Right lobe of liver (tissue), 6 donors: ENCODE data around the gene BMP8B. TPM values are rescaled to one million over a fixed set of nuclear protein-coding genes. Genes with fewer than 3 reads are reported as not detected.

Experiments used
- ATAC-seq, 4 donors: fragments of 200-7000 bp; cut with Tn5 transposase; one replicate each; pipeline ENCODE4 v1.9.1; 2020; ENCODE audit warnings: mild to moderate bottlenecking in 4 of 4, moderate library complexity in 4 of 4
- DNase-seq, 3 donors: peaks; one replicate each; pipeline ENCODE4 v3.0.0-alpha.2; 2020
- H3K27ac ChIP-seq, 3 donors: fragments of 200-600 bp; one replicate each; pipeline ENCODE4 v1.8.0; 2022
- H3K27me3 ChIP-seq, 2 donors: fragments of 200-600 bp; one replicate each; pipeline ENCODE4 v1.8.0; 2022
- H3K36me3 ChIP-seq, 4 donors: fragments of 200-600 bp; sonication (generic) in 1 of 4; one replicate each; pipeline versions ENCODE4 v1.5.1 to v1.8.0; 2017 to 2022; ENCODE audit warnings: control low read depth in 1 of 4
- H3K4me1 ChIP-seq, 4 donors: fragments of 200-600 bp; sonication (generic) in 1 of 4; one replicate each; pipeline versions ENCODE4 v1.5.1 to v1.8.0; 2017 to 2022; ENCODE audit warnings: control low read depth in 1 of 4
- H3K4me3 ChIP-seq, 3 donors: fragments of 200-600 bp; one replicate each; pipeline ENCODE4 v1.8.0; 2022
- H3K9me3 ChIP-seq, 4 donors: fragments of 200-600 bp; sonication (generic) in 1 of 4; one replicate each; pipeline versions ENCODE4 v1.5.1 to v1.8.0; 2017 to 2022; ENCODE audit warnings: control low read depth in 1 of 4
- CTCF ChIP-seq, 4 donors: fragments of 200-600 bp in 3 of 4; fragments of 450-650 bp in 1 of 4; IDR thresholded peaks; one replicate each; pipeline versions ENCODE4 v1.5.1 to v1.8.0; 2016 to 2022; ENCODE audit warnings: antibody characterized with exemption in 4 of 4, mild to moderate bottlenecking in 2 of 4
- POLR2A ChIP-seq: fragments of 450-650 bp; IDR thresholded peaks from one replicate; pipeline ENCODE4 v1.6.1; 2017; ENCODE audit warnings: antibody characterized with exemption, mild to moderate bottlenecking
- WGBS: methylation state at CpG from one replicate; pipeline ENCODE4 v1.1.6; 2018; ENCODE audit warnings: low coverage, low lambda C conversion rate; ENCODE audit not compliant: insufficient coverage; ENCODE audit errors: missing lambda C conversion rate; 5-methylcytosine and 5-hydroxymethylcytosine counted together
- intact Hi-C, 2 donors: fragments of 100-400 bp; cut with DNase I; formaldehyde crosslinking; loops; one replicate each; pipeline versions ENCODE4 v1.11.2 to v1.14.1; 2022
- total RNA-seq, 6 experiments: library from RNA; depleted of rRNA in 2 of 6; stranded (reverse); fragments of >200 nt in 2 of 6; fragmentation: NEBNext Ultra II Directional in 3 of 6; extraction: Animal tissue kit (Norgen Biotek cat#: 25700) in 3 of 6; gene quantifications; one replicate each; pipeline versions ENCODE4 v1.1.0 to v1.2.4, GENCODE V29; 2016 to 2023
- donor health status: DM: no; HTN: yes; CAD: no.
- donor health status: DM: no; HTN: no; CAD: no.
- donor health status: DM: no; HTN: no; CAD: no.
- donor health status: DM: no; HTN: yes; CAD: no.
- donor health status: DM: no; HTN: yes; CAD: no.

The BMP8B gene
- total RNA-seq, 6 experiments from 2014 or later, result 0.04 to 2.2 (median 0.79) TPM

DNA sequence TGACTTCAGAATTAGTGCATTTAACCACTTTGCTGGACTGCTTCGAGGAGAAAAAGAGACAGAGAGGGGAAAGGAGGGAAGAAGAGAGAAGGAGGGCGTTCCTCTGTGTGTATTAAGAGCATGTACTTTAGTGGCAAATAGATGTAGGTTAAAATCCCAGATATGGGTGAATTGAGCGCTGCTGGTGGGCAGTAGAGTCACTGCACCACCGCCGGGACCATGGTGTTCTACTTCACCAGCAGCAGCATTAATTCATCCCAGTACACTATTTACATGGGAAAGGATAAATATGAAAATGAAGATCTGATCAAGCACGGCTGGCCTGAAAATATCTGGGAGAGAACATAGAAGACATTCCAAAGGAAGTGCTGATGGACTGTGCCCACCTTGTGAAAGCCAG is 70.9 kb downstream of the BMP8B start:
- intact Hi-C loops, result loop anchor here in 1 of 2 donors (10.0 kb wide), 1 partner anchor 113 kb away; no protein-coding TSS in a partner anchor
- WGBS, result 40% methylated on average over 6 of the region's 6 CpGs

DNA sequence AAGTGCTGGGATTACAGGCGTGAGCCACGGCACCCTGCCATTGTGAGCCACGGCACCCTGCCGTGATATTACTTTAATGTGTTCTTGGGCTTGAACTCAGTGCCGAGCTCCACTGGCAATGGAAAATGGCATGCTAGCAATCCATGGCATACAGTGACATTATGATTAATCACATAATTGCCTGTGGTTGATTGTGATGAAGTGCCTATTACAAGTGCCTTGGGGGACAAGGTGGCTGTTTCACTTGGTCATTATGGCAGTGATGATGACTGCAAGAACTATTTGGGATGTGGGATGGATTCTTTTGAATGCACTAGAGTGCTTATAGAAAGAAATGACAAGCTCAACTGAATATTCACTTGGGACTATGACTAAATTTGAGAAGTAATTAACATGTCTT is 75.1 kb downstream of the BMP8B start:
- Histone ChIP-seq H3K36me3 (no peaks in the 10 kb centered on the region), H3K4me1 (no peaks in the 10 kb centered on the region), H3K4me3 (no peak overlapping the region), H3K9me3 (no peaks in the 10 kb centered on the region), H3K27ac (no peak overlapping the region), H3K27me3 (no peaks in the 10 kb centered on the region)
- DNase-seq (no peak), ATAC-seq (no peak)
- intact Hi-C loops, result loop anchor here in 1 of 2 donors (10.0 kb wide), 1 partner anchor 109 kb away; no protein-coding TSS in a partner anchor
- TF ChIP-seq POLR2A, result no peak
- TF ChIP-seq CTCF (IDR thresholded peaks at IDR 0.05), result no peak
- WGBS, result 80% methylated on average over 3 of the region's 5 CpGs

More for the DNA sequence above, 70.9 kb downstream of the BMP8B start:
- ATAC-seq (no peak), DNase-seq (no peak)
- TF ChIP-seq CTCF (IDR thresholded peaks at IDR 0.05), result no peak
- TF ChIP-seq POLR2A, result no peak
- H3K4me3 ChIP-seq, result no peak overlapping the region
- H3K27me3 ChIP-seq, result no peaks in the 10 kb centered on the region
- no peaks in the 10 kb centered on the region for H3K36me3 ChIP-seq
- H3K27ac ChIP-seq, result no peak overlapping the region
- no peaks in the 10 kb centered on the region for H3K9me3 ChIP-seq
- H3K4me1 ChIP-seq, result no peaks in the 10 kb centered on the region

- Histone ChIP-seq H3K4me1 (no peaks in the 10 kb centered on the region), H3K27me3 (no peaks in the 10 kb centered on the region), H3K4me3 (no peak overlapping the region), H3K27ac (no peak overlapping the region), H3K9me3 (no peaks in the 10 kb centered on the region), H3K36me3 (no peaks in the 10 kb centered on the region)
- TF ChIP-seq CTCF (IDR thresholded peaks at IDR 0.05) (no peak), POLR2A (no peak)
- intact Hi-C loops, result loop anchor here in 1 of 2 donors (10.0 kb wide), 1 partner anchor 107 kb away; no protein-coding TSS in a partner anchor
- ATAC-seq (no peak), DNase-seq (no peak)
- 79% methylated on average over 6 of the region's 6 CpGs for WGBS
These were observed 76.7 kb downstream of the BMP8B start for GRCh38 chr1:39711966-39712340.

DNA sequence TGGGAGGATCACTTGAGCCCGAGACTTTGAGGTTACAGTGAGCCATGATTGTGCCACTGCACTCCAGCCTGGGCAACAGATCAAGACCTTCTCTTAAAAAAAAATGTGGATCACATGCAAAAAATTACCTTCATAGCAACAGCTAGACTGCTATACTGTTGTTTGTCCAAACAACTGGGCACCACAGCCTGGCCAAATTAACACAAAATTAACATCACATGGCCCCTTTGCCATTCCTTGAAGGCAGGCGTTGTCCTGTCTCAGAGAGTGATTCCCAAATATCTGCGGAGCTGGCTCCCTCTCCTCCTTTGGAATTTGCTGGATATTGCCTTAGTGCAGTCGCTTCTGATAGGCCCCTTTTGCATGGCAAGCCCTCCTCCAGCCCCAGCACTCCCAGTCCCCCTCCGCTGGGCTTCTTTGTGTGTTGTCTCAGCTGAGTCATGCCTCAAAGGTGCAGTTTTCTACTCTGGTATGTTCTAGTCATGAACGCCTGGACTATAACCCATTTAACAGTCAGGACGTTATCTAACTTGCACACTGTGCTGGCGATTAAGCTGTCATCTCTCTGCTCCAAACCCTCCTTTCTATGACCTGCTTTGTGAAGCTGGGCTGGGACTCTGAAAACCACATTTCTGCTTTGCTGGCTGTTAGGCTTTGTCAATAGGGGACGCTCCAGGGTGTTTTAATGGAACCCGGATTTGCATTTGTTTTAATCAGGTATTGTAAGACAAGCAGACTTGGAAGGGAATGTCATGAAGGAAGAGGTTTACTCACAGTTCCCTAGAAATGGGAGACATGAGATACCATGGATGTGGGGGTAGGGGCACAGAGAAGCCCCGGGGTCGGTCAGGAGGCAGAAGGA is 77.3 kb downstream of the BMP8B start:
- DNase-seq (no peak), ATAC-seq (no peak)
- Histone ChIP-seq H3K9me3 (no peaks in the 10 kb centered on the region), H3K4me1 (no peaks in the 10 kb centered on the region), H3K27me3 (no peaks in the 10 kb centered on the region), H3K36me3 (no peaks in the 10 kb centered on the region), H3K27ac (no peak overlapping the region), H3K4me3 (no peak overlapping the region)
- TF ChIP-seq POLR2A (no peak), CTCF (IDR thresholded peaks at IDR 0.05) (no peak)
- intact Hi-C loops, result loop anchor here in 1 of 2 donors (10.0 kb wide), 1 partner anchor 107 kb away; no protein-coding TSS in a partner anchor
- 65% methylated on average over 11 of the region's 12 CpGs for WGBS
